Measurements from ENCODE around the gene DDX1.

DDX1 gene

DNA sequence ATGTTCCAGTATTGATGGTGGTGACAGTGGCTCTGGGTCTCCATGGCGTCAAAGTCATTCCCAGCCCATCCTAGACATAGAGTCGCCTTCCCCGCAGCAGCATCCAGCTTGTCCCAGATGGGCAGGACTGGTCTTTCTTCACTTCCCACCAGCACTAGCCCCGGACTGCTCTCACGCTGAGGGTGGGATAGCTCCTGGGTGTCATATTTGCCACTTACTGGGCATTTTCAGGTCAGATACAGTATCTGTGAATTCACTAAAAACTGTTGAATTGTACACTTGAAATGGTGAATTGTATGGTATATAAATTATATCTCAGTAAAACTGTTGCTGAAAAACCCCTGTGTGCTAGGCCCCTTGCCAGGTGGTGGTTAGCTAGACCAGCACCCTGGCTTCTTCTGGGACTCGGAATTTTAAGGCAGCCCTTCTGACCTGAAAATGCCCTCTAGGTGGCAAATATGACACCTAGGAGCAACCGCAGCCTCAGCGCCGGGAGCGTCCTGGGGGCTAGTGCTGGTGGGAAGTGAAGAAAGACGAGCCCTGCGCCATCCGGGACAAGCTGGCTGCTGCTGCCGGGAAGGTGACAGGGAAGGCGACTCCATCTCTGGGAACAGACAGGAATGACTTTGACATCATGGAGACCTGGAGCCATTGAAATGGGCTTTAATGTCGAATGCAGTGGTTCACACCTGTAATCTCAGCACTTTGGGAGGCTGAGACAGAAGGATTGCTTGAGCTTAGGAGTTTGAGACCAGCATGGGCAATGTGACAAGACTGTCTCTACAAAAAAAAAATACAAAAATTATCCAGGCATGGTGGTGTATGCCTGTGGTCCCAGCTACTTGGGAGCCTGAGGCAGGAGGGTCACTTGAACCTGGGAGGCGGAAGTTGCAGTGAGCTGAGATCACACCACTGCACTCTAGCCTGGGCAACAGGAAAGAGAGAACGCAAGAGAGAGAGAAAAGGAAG lies 56.2 kb downstream of the DDX1 start:
- DNase-seq = no peak

GRCh38 chr2:15648593-15649525 lies 57.2 kb downstream of the DDX1 start:
- no peak for DNase-seq

DNA sequence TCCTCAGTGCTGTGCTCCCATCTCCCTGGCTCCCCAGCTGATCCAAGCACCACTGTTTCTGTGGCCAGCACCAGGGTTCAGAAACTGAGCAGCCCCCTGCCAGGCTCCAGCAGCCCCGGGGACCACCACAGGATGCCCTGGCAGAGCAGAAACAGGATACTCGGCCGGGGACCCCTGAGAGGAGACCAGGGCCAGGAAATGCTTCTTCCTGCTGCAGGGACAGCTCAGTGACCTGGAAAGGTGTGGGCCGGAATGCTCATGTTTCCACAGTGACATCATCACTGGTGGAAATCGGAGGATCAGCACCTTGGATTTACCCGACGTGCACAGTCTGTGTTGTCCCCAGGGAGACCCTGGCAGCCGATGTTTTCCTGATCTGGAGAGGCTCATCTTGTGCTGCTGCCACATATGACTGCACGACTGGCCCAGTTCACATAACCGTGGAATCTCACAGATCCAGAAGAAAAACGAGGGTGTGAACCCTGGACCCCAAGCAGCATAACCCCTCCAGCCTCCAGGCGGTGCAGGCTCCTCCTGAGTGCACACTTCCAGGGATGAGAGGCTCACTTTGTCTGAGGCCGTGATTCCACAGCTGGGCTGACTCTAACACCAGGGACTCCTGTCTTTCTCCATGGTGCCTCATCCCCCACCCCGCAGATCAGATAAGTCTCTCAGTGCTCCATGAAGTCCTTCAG lies 58.0 kb downstream of the DDX1 start:
- no peak for DNase-seq

DNA sequence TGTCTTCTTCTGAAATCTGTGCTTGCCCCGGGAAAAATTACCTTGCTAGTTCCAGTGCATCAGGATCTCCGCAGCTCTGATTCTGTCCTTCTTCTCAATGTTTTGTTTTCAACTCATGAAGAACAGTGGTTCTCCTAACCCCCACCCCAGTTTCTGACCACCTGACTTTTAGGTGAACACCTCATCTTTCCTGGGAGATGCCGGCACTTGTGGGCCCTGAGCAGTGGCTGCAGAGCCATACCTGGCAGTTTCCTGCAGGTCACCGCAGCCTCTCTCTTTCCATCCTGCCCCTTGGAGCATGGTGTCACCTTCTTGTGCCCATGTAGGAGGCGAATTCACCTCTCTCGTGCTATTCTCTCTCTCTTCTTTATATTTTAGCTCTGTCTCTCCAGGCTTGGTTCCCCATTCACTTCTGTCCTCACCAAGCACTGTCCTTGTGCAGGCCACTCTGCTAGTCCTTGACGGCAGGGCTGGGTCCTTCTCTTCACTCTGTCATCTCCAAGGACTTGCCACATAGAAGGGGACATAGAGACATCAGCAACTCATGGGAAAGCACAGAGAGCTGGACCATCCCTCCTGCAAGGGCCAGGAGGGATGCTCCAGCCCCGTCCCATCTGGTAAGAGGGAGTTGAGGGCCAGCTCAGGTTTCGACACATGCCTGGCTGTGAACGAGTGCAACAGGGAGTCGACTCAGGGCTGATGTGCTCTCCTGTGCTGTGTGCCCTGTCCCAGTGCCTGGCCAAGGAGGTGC lies 59.1 kb downstream of the DDX1 start:
- no peak for DNase-seq

- DNase-seq = no peak
Observed at GRCh38 chr2:15651367-15651727, 59.7 kb downstream of the DDX1 start.

DNA sequence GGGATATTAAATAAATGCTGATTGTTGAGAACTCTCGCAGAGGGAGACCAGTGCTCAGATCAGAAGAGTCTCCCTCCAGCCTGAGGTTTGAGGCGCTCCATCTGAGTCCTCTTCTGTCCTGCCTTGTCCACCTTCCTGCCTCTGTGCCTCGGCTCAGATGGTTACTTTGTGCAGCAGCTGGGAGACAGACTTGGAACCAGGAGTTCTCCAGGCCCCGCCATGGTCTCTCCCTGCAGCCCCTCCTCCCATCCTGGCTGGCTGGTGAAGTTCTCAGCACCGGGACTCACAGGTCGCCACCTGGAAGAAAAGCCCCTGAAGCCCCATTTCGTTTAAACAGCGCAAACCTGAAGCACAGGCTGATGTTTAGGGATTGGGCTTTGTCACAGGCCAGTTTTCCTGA lies 60.6 kb downstream of the DDX1 start:
- DNase-seq = no peak

DNA sequence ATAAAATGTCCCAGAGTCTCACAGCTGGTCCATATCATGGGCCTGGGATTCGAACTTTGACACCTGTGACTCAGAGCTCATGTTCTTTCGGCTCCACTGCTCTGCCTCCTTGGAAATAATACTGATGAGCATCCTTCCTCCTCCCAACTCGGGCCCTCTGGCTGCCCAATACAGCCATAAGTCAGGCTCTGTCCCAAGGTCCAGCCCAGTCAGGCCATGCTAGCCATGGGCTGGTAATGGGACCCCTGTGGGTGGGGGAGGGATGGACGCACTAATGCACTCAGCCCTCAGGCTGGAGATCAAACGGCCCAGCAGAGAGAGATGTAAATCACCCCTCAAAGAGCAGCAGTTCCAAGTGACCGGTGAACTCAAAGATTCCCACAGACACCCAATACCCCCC lies 61.1 kb downstream of the DDX1 start:
- no peak for DNase-seq

- no peak for DNase-seq
Observed at GRCh38 chr2:15653806-15654726, 62.4 kb downstream of the DDX1 start.

DNA sequence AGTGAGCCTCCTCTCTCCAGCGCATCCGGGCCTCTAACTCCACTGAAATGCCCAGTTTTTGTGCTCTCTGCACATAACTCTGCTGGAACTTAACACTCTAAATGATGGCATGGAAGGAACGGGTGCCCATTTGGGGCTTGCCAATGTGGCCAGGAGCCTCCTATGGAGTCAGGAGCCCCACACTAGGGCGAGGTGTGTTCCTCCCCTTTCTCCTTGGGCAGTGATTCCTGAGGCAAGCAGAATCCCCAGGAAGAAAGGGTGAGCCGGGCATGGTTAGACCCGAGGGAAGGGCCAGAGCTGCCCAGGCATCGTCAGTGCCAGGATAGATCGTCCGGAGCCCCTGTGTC lies 63.0 kb downstream of the DDX1 start:
- no peak for DNase-seq

- DNase-seq = no peak
Observed at GRCh38 chr2:15655123-15655887, 63.6 kb downstream of the DDX1 start.

- no peak for DNase-seq
Observed at GRCh38 chr2:15656090-15656489, 64.4 kb downstream of the DDX1 start.

- DNase-seq = no peak
Observed at GRCh38 chr2:15657759-15658158, 66.1 kb downstream of the DDX1 start.

GRCh38 chr2:15658911-15659310 lies 67.2 kb downstream of the DDX1 start:
- DNase-seq = no peak

GRCh38 chr2:15660491-15661294 lies 69.0 kb downstream of the DDX1 start:
- no peak for DNase-seq

GRCh38 chr2:15661295-15661569 lies 69.6 kb downstream of the DDX1 start:
- no peak for DNase-seq

DNA sequence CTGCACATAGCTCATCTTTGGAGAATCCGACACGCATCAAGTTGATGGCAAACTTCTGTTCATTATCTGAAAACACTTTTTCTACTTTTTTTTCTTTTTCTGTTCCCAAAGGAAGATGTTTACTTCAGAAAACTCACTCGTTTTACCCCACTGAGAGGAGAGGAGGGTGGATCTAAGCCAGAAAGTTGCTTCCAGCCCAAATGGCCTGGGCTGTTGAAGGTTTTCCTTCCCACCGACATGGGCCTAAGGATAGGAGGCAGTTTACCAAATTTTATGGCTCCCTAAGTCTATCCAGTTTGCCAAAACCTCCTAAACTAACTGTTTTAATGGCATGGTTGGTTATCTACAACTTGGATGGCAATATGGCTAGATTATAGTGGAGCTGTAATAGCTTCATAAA lies 70.4 kb downstream of the DDX1 start:
- DNase-seq = no peak

GRCh38 chr2:15662579-15662978 lies 70.9 kb downstream of the DDX1 start:
- no peak for DNase-seq

DNA sequence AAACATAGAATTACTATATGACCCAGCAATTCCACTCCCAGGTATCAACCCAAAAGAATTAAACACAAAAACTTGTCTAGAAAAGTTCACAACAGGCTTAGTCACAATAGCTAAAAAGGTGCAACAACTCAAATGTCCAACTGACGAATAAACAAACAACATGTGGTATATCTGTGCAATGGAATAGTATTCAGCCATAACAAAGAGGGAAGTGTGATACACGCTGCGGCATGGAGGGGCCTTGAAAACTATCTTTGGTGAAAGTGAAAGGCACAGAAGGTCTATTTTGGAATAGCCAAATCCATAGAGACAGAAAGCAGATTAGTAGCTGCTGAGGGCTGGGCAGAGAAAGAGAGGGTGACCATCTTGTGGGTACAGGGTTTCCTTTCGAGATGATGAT lies 72.1 kb downstream of the DDX1 start:
- DNase-seq = no peak

DNA sequence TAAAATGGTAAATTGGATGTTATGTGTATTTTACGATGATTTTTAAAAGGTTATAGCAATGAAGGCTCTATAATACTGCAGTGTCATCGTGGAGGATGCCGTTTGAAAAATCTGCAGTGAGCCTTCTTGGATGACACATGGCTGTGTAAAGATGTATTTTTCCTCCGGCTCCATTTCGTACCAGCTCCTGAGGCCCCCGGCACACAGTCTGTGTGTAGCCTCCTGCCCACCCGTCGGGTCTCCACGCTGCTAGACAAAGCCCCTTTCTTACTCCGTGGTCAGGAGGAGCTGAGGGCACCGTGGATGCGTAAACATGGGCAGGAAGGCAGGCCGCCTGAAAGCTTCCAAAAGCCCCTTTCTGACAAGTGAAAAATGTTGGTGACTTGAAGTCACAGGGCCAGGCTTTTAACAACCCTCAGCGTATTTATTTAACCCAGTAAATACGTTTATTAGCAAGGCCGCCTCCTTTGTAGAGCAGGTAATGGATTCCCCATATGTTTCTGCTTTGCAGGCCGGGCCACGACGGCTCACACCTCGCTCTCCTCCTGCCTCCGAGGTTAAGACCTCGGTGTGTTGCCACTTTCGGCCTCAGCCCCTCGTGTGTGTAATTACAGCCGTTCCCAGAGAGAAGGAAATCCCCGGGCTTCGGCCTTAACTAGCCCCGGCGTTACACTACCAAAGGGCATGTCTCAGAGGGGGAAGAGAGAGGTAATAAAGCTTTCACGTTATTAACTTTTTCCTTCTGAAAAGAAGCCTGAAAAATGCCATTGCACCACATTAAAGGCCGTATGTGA lies 72.8 kb downstream of the DDX1 start:
- no peak for DNase-seq
